Suppressor macrophage treated with lipopolysaccharide for 4 hours (primary cell): Measurements from ENCODE around the gene FAM53A.
A peak's percentile ranks its signal among the peaks of the same experiment; 100 is the strongest.

Experiments
- DNase-seq: peaks from one replicate; pipeline ENCODE4 v3.0.0-alpha.2; 2020

The FAM53A gene

GRCh38 chr4:1716065-1716945 lies 32.2 kb upstream of the FAM53A start:
- no peak for DNase-seq

- DNase-seq: no peak
Observed at GRCh38 chr4:1715002-1715758, 31.1 kb upstream of the FAM53A start.

- no peak for DNase-seq
Observed at GRCh38 chr4:1714303-1715001, 30.3 kb upstream of the FAM53A start.

GRCh38 chr4:1713003-1713851 lies 29.1 kb upstream of the FAM53A start:
- DNase-seq: no peak

- DNase-seq: peak; percentile 98
Observed at GRCh38 chr4:1712216-1713002, 28.3 kb upstream of the FAM53A start, which contains the start of gene SLBP. TSS of gene SLBP (minus strand) at chr4:1712319. CDS start at chr4:1712188, 131 bp downstream.

- DNase-seq: peak; percentile 69
Observed at GRCh38 chr4:1711571-1712215, 27.6 kb upstream of the FAM53A start.

- no peak for DNase-seq
Observed at GRCh38 chr4:1711055-1711570, 27.0 kb upstream of the FAM53A start.

GRCh38 chr4:1708581-1708980 lies 24.5 kb upstream of the FAM53A start:
- no peak for DNase-seq

GRCh38 chr4:1706358-1706757 lies 22.2 kb upstream of the FAM53A start:
- DNase-seq: no peak

- no peak for DNase-seq
Observed at GRCh38 chr4:1705732-1706131, 21.6 kb upstream of the FAM53A start.

- DNase-seq: no peak
Observed at GRCh38 chr4:1703867-1704266, 19.8 kb upstream of the FAM53A start.

GRCh38 chr4:1701671-1702070 lies 17.6 kb upstream of the FAM53A start:
- peak; percentile 34 for DNase-seq

GRCh38 chr4:1695913-1696312 lies 11.8 kb upstream of the FAM53A start:
- no peak for DNase-seq

GRCh38 chr4:1693131-1693896 lies 9.2 kb upstream of the FAM53A start:
- peak; percentile 87 for DNase-seq

- no peak for DNase-seq
Observed at GRCh38 chr4:1691737-1692373, 7.7 kb upstream of the FAM53A start.

- DNase-seq: no peak
Observed at GRCh38 chr4:1690698-1691097, 6.6 kb upstream of the FAM53A start.

- DNase-seq: no peak
Observed at GRCh38 chr4:1686440-1687036, 2.4 kb upstream of the FAM53A start.

- DNase-seq: no peak
Observed at GRCh38 chr4:1685235-1686150, 1.4 kb upstream of the FAM53A start.
